Measurements from ENCODE around the gene AGBL1. TPM values are rescaled to one million over a fixed set of nuclear protein-coding genes. Genes with fewer than 3 reads are reported as not detected.

Gene AGBL1
- total and polyA plus RNA-seq, 2 donors (not counting 3 experiments of a cell fraction or from before 2014, with no cell fraction given) = not detected

- DNase-seq (ENCODE audit: low read depth, low spot score) (no peak), FAIRE-seq (no peak)
- no peak overlapping the region for H3K4me3 ChIP-seq (replicated peaks in 1 of 3; ENCODE audit: insufficient read depth in 1 of 3, low read depth in 1 of 3, low read length in 3 of 3)
- POLR2A ChIA-PET = no interaction called here
- no peaks in the 10 kb centered on the region for H3K36me3 ChIP-seq (ENCODE audit: control insufficient read depth in 2 of 2, extremely low read depth in 1 of 2, insufficient read depth in 2 of 2, low read length in 2 of 2)
- H4K20me1 ChIP-seq (replicated peaks; ENCODE audit: control insufficient read depth, extremely low read depth, insufficient read depth, low read length) = no peaks in the 10 kb centered on the region
- no peak for TF ChIP-seq MYC (IDR thresholded peaks at IDR 0.05; ENCODE audit: low read depth, low read length)
- TF ChIP-seq GATA2 (IDR thresholded peaks at IDR 0.05; ENCODE audit: insufficient read depth, insufficient read length, low read depth, low read length) = no peak
- TF ChIP-seq POLR2AphosphoS5 (IDR thresholded peaks at IDR 0.05; ENCODE audit: insufficient read depth, low read depth, low read length) = no peak
- TF ChIP-seq EZH2 (IDR thresholded peaks at IDR 0.05; ENCODE audit: borderline replicate concordance, low read depth, low read length, severe bottlenecking) = no peak
- TF ChIP-seq FOS (IDR thresholded peaks at IDR 0.05; ENCODE audit: borderline replicate concordance, insufficient read depth, low read length) = no peak
- no peak for TF ChIP-seq POLR2A (IDR thresholded peaks at IDR 0.05; ENCODE audit: low read depth, low read length)
- no peak for TF ChIP-seq CTCF (IDR thresholded peaks at IDR 0.05; ENCODE audit: extremely low read depth in 1 of 2, insufficient read depth in 1 of 2, low read depth in 1 of 2, low read length in 2 of 2)
- no peak for TF ChIP-seq JUN (IDR thresholded peaks at IDR 0.05; ENCODE audit: borderline replicate concordance, insufficient read depth, insufficient read length, low read depth)
- no peaks in the 10 kb centered on the region for H3K27me3 ChIP-seq (ENCODE audit: control insufficient read depth in 2 of 2, insufficient read depth in 2 of 2, low read length in 2 of 2)
- no peak overlapping the region for H3K4me2 ChIP-seq (ENCODE audit: insufficient read depth, low read length)
- CTCF ChIA-PET = no interaction called here
- no peaks in the 10 kb centered on the region for H3K9me1 ChIP-seq (replicated peaks; ENCODE audit: control insufficient read depth, extremely low read depth, insufficient read depth, low read length)
- H3K4me1 ChIP-seq (ENCODE audit: control insufficient read depth, extremely low read depth, insufficient read depth, low read length) = no peaks in the 10 kb centered on the region
- BruUV-seq (replicated peaks) = no TSS peak
- no peaks in the 10 kb centered on the region for H3K79me2 ChIP-seq (ENCODE audit: control insufficient read depth, insufficient read depth, low read length)
- no peak overlapping the region for H3K9ac ChIP-seq (replicated peaks; ENCODE audit: extremely low read depth, insufficient read depth, low read length)
- no peak overlapping the region for H2AFZ ChIP-seq (ENCODE audit: low read depth, low read length)
- H3K27ac ChIP-seq (ENCODE audit: insufficient read depth, low read depth, low read length) = no peak overlapping the region
- dilution Hi-C loops (cut with MboI; ENCODE audit: extremely low pct_ligation_motif_present, low sequenced_read_pairs) (no loop called here), intact Hi-C loops (cut with micrococcal nuclease) (no loop called here)
- H3K9me3 ChIP-seq (replicated peaks; ENCODE audit: control insufficient read depth, insufficient read depth, low read length) = no peaks in the 10 kb centered on the region
These were observed 570.4 kb downstream of the AGBL1 start for GRCh38 chr15:86650094-86650493.

All from endothelial cell of umbilical vein (primary cell).